ENCODE results near the gene CAMTA1. TPM values are rescaled to one million over a fixed set of nuclear protein-coding genes. Genes with fewer than 3 reads are reported as not detected.

The CAMTA1 gene
- total and polyA plus RNA-seq, 4 donors, result 78.7 to 438 (median 173) TPM

GRCh38 chr1:7177438-7178146 lies 392.3 kb downstream of the CAMTA1 start:
- 63 to 68% methylated on average over 9 of the region's 9 CpGs for WGBS, 2 donors
- Histone ChIP-seq H3K27me3 (ENCODE audit: control insufficient read depth in 1 of 2, insufficient read depth in 2 of 2, low read length in 1 of 2) (no peaks in the 10 kb centered on the region), H3K4me1 (ENCODE audit: control insufficient read depth in 1 of 2, insufficient read depth in 2 of 2, low read length in 2 of 2) (no peaks in the 10 kb centered on the region), H3K9me3 (ENCODE audit: control insufficient read depth, low read length) (peaks cover 2% of the 10 kb centered on the region), H3K36me3 (ENCODE audit: control insufficient read depth in 1 of 2, insufficient read depth in 2 of 2, low read length in 1 of 2) (no peaks in the 10 kb centered on the region), H3K27ac (ENCODE audit: low read depth in 1 of 2, low read length in 2 of 2) (no peak overlapping the region), H3K4me3 (ENCODE audit: low read length in 2 of 2) (no peak overlapping the region)
- intact Hi-C loops (cut with DNase I), result no loop called here
- DNase-seq, result no peak
- no peak for ATAC-seq (ENCODE audit: low FRiP score)

GRCh38 chr1:7178336-7178735 lies 393.1 kb downstream of the CAMTA1 start:
- Histone ChIP-seq H3K27ac (ENCODE audit: low read depth in 1 of 2, low read length in 2 of 2) (no peak overlapping the region), H3K9me3 (ENCODE audit: control insufficient read depth, low read length) (peaks cover 2% of the 10 kb centered on the region), H3K36me3 (ENCODE audit: control insufficient read depth in 1 of 2, insufficient read depth in 2 of 2, low read length in 1 of 2) (no peaks in the 10 kb centered on the region), H3K4me3 (ENCODE audit: low read length in 2 of 2) (no peak overlapping the region), H3K4me1 (ENCODE audit: control insufficient read depth in 1 of 2, insufficient read depth in 2 of 2, low read length in 2 of 2) (no peaks in the 10 kb centered on the region), H3K27me3 (ENCODE audit: control insufficient read depth in 1 of 2, insufficient read depth in 2 of 2, low read length in 1 of 2) (peaks cover 0 to under 1% of the 10 kb centered on the region in 2 donors)
- intact Hi-C loops (cut with DNase I), result no loop called here
- 53 to 54% methylated on average over 4 of the region's 4 CpGs for WGBS, 2 donors
- DNase-seq (no peak), ATAC-seq (ENCODE audit: low FRiP score) (no peak)

- peaks cover 0 to 2% of the 10 kb centered on the region in 2 donors for H3K27me3 ChIP-seq (ENCODE audit: control insufficient read depth in 1 of 2, insufficient read depth in 2 of 2, low read length in 1 of 2)
- no peak for DNase-seq
- peaks cover 2% of the 10 kb centered on the region for H3K9me3 ChIP-seq (ENCODE audit: control insufficient read depth, low read length)
- WGBS, 2 donors, result 52 to 54% methylated on average over 3 of the region's 3 CpGs
- no peak overlapping the region for H3K4me3 ChIP-seq (ENCODE audit: low read length in 2 of 2)
- no peaks in the 10 kb centered on the region for H3K36me3 ChIP-seq (ENCODE audit: control insufficient read depth in 1 of 2, insufficient read depth in 2 of 2, low read length in 1 of 2)
- H3K27ac ChIP-seq (ENCODE audit: low read depth in 1 of 2, low read length in 2 of 2), result no peak overlapping the region
- H3K4me1 ChIP-seq (ENCODE audit: control insufficient read depth in 1 of 2, insufficient read depth in 2 of 2, low read length in 2 of 2), result no peaks in the 10 kb centered on the region
- intact Hi-C loops (cut with DNase I), result no loop called here
- no peak for ATAC-seq (ENCODE audit: low FRiP score)
These were observed 393.5 kb downstream of the CAMTA1 start for GRCh38 chr1:7178741-7179140.

GRCh38 chr1:7185721-7186120 lies 400.5 kb downstream of the CAMTA1 start:
- Histone ChIP-seq H3K27me3 (ENCODE audit: control insufficient read depth in 1 of 2, insufficient read depth in 2 of 2, low read length in 1 of 2) (peaks cover 0 to 2% of the 10 kb centered on the region in 2 donors), H3K36me3 (ENCODE audit: control insufficient read depth in 1 of 2, insufficient read depth in 2 of 2, low read length in 1 of 2) (no peaks in the 10 kb centered on the region), H3K4me3 (ENCODE audit: low read length in 2 of 2) (no peak overlapping the region), H3K9me3 (ENCODE audit: control insufficient read depth, low read length) (no peaks in the 10 kb centered on the region), H3K4me1 (ENCODE audit: control insufficient read depth in 1 of 2, insufficient read depth in 2 of 2, low read length in 2 of 2) (no peaks in the 10 kb centered on the region), H3K27ac (ENCODE audit: low read depth in 1 of 2, low read length in 2 of 2) (no peak overlapping the region)
- intact Hi-C loops (cut with DNase I), result no loop called here
- DNase-seq, result no peak
- ATAC-seq (ENCODE audit: low FRiP score), result no peak
- WGBS, 2 donors, result 65 to 69% methylated on average over 8 of the region's 8 CpGs

- Histone ChIP-seq H3K36me3 (ENCODE audit: control insufficient read depth in 1 of 2, insufficient read depth in 2 of 2, low read length in 1 of 2) (no peaks in the 10 kb centered on the region), H3K27me3 (ENCODE audit: control insufficient read depth in 1 of 2, insufficient read depth in 2 of 2, low read length in 1 of 2) (peaks cover 0 to 2% of the 10 kb centered on the region in 2 donors), H3K27ac (ENCODE audit: low read depth in 1 of 2, low read length in 2 of 2) (no peak overlapping the region), H3K4me1 (ENCODE audit: control insufficient read depth in 1 of 2, insufficient read depth in 2 of 2, low read length in 2 of 2) (no peaks in the 10 kb centered on the region), H3K9me3 (ENCODE audit: control insufficient read depth, low read length) (no peaks in the 10 kb centered on the region), H3K4me3 (ENCODE audit: low read length in 2 of 2) (no peak overlapping the region)
- ATAC-seq (ENCODE audit: low FRiP score), result peak; percentile 33
- intact Hi-C loops (cut with DNase I), result no loop called here
- 54% methylated on average over 8 of the region's 8 CpGs for WGBS, 2 donors
- DNase-seq, result no peak
These were observed 401.3 kb downstream of the CAMTA1 start for GRCh38 chr1:7186382-7187111.

- ATAC-seq (ENCODE audit: low FRiP score) (no peak), DNase-seq (no peak)
- Histone ChIP-seq H3K36me3 (ENCODE audit: control insufficient read depth in 1 of 2, insufficient read depth in 2 of 2, low read length in 1 of 2) (no peaks in the 10 kb centered on the region), H3K4me3 (ENCODE audit: low read length in 2 of 2) (no peak overlapping the region), H3K27ac (ENCODE audit: low read depth in 1 of 2, low read length in 2 of 2) (no peak overlapping the region), H3K4me1 (ENCODE audit: control insufficient read depth in 1 of 2, insufficient read depth in 2 of 2, low read length in 2 of 2) (no peaks in the 10 kb centered on the region), H3K9me3 (ENCODE audit: control insufficient read depth, low read length) (no peaks in the 10 kb centered on the region), H3K27me3 (ENCODE audit: control insufficient read depth in 1 of 2, insufficient read depth in 2 of 2, low read length in 1 of 2) (peaks cover 0 to 2% of the 10 kb centered on the region in 2 donors)
- intact Hi-C loops (cut with DNase I), result no loop called here
- 60 to 67% methylated on average over 4 of the region's 4 CpGs for WGBS, 2 donors
These were observed 401.8 kb downstream of the CAMTA1 start for GRCh38 chr1:7187112-7187493.

- H3K4me3 ChIP-seq (ENCODE audit: low read length in 2 of 2), result no peak overlapping the region
- H3K4me1 ChIP-seq (ENCODE audit: control insufficient read depth in 1 of 2, insufficient read depth in 2 of 2, low read length in 2 of 2), result no peaks in the 10 kb centered on the region
- DNase-seq, result no peak
- H3K27ac ChIP-seq (ENCODE audit: low read depth in 1 of 2, low read length in 2 of 2), result no peak overlapping the region
- no peaks in the 10 kb centered on the region for H3K27me3 ChIP-seq (ENCODE audit: control insufficient read depth in 1 of 2, insufficient read depth in 2 of 2, low read length in 1 of 2)
- 88 to 89% methylated on average over 3 of the region's 3 CpGs for WGBS, 2 donors
- H3K36me3 ChIP-seq (ENCODE audit: control insufficient read depth in 1 of 2, insufficient read depth in 2 of 2, low read length in 1 of 2), result no peaks in the 10 kb centered on the region
- H3K9me3 ChIP-seq (ENCODE audit: control insufficient read depth, low read length), result no peaks in the 10 kb centered on the region
- intact Hi-C loops (cut with DNase I), result no loop called here
- ATAC-seq (ENCODE audit: low FRiP score), result no peak
These were observed 405.0 kb downstream of the CAMTA1 start for GRCh38 chr1:7190261-7190660.

GRCh38 chr1:7192453-7192852 lies 407.2 kb downstream of the CAMTA1 start:
- intact Hi-C loops (cut with DNase I), result no loop called here
- H3K27ac ChIP-seq (ENCODE audit: low read depth in 1 of 2, low read length in 2 of 2), result no peak overlapping the region
- no peaks in the 10 kb centered on the region for H3K9me3 ChIP-seq (ENCODE audit: control insufficient read depth, low read length)
- no peaks in the 10 kb centered on the region for H3K27me3 ChIP-seq (ENCODE audit: control insufficient read depth in 1 of 2, insufficient read depth in 2 of 2, low read length in 1 of 2)
- H3K4me3 ChIP-seq (ENCODE audit: low read length in 2 of 2), result no peak overlapping the region
- DNase-seq (no peak), ATAC-seq (ENCODE audit: low FRiP score) (no peak)
- H3K4me1 ChIP-seq (ENCODE audit: control insufficient read depth in 1 of 2, insufficient read depth in 2 of 2, low read length in 2 of 2), result no peaks in the 10 kb centered on the region
- H3K36me3 ChIP-seq (ENCODE audit: control insufficient read depth in 1 of 2, insufficient read depth in 2 of 2, low read length in 1 of 2), result no peaks in the 10 kb centered on the region
- 89 to 92% methylated on average over 10 of the region's 10 CpGs for WGBS, 2 donors
